ENCODE data around the gene GIMAP4.
"Not testable (repeated sequence)": the region's sequence is repeated elsewhere in the genome, so short reads cannot be mapped to it uniquely, and the experiment has no call there.

GIMAP4 gene

DNA sequence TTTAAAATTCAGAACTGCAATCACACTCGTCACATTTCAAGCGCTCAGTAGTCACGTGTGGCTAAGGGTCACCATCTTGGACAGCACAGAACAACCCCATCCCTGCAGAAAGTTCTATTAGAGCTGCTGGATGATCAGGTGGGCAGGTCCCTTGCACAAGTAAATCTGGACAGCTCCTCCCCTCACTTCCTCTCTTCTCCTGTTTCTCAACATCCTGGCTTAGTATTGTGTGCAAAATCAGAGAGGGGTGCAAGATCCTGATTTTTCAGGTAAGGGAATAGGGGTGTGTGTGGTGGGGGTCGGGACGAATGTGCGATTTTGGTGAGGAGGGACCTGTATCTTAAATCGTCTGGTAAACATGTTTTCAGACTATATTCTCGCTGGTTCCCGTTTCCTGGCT lies at the start of gene GIMAP4:
TSS of gene GIMAP4 (plus strand) at position 222 of the 400 bp plus-strand sequence. CDS start 2,512 bp downstream, outside the sequence.
- DNase-seq = no peak

DNA sequence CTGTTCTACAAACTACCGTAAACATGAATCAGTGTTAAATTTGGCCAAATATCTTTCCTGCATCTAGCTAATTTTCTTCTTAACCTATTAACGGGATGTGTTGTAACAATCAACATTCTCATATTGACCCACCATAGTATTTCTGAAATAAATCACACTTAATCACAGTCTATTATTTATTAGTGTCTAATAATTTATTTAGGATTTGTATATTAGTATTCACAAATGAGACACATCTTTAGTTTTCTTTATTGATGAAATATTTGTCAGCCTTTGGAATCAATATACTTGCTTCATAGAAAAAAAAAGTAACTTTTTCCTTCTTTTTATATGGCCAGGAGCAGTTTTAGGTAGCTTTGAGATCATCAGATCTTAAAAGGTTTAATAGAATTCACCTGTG lies 47.9 kb upstream of the GIMAP4 start:
- DNase-seq = no peak

- DNase-seq = no peak
Measured at GRCh38 chr7:150520145-150520544, 47.0 kb upstream of the GIMAP4 start.

DNA sequence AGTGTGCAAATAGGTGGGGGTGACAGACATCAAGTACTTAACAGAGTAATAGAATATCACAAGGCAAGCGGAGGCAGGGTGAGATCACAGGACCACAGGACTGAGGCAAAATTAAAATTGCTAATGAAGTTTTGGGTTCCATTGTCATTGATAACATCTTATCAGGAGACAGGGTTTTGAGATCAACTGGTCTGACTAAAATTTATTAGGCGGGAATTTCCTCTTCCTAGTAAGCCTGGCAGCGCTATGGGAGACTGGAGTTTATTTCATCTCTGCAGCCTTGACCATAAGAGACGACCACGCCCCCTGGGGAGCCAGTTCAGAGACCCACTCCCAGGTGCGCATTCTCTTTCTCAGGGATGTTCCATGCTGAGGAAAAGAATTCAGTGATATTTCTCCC lies 44.3 kb upstream of the GIMAP4 start:
- DNase-seq = not testable (repeated sequence)

DNA sequence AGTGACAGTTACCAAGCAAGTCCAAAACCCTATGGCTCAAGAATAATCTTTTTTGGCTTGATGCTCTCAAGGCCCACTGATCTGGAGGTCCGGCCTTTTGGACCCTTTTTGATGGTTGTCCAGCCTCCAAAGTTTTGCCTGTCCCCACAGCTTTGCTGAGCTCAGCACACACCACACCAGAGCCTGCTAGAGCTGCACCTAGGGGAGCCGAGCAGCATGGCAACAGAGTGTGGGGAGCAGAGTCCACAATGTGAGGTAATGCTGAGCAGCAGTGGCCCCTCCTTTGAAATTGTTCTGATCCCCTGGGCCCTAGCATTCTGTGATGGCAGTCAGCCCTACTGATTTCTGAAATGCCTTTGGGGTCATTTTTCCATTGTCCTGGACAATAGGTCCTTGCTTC lies 43.2 kb upstream of the GIMAP4 start:
- no peak for DNase-seq

GRCh38 chr7:150531704-150532103 lies 35.5 kb upstream of the GIMAP4 start:
- DNase-seq = no peak

DNA sequence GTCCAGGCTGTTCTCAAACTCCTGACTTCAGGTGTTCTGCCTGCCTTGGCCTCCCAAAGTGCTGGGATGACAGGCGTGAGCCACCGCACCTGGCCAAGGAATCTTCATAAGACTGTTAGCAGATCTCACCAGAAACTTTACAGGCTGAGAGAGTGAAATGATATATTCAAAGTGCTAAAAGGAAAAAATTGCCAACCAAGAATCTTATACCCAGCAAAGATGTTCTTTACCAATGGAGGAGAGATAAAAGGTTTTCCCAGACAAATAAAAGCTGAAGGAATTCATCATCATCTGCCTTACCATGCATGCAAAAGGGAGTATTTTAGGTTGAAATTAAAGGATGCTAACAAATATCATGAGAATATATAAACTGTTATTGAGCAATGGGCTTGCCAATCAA lies 28.9 kb upstream of the GIMAP4 start:
- no peak for DNase-seq

GRCh38 chr7:150553163-150553562 lies 14.0 kb upstream of the GIMAP4 start:
- no peak for DNase-seq

DNA sequence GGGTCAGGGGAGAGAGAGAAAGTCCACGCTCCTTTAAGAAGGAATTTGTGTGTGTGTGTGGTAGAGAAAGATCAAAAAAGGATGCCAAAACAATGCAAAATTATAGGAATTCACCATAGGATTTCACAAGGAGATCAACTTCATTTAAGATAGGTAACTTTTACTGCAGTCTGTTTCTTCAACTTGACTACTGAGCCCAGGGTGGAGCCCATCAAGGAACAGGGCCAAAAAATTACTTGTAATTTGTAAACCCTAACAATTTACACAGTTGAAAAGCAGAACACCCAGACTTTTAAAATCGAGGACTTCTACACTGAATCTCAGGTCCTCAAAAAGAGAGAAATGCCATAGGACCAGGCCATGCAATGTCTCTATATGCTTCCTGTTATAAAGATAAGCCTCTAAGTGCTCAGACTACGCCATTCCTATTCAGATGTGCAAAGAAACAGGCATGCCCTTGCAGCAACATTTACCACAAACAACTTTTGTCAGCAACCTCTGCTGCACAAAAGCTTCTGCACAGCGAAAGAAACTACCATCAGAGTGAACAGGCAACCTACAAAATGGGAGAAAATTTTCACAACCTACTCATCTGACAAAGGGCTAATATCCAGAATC lies 10.6 kb upstream of the GIMAP4 start:
- DNase-seq = no peak

- no peak for DNase-seq
Measured at GRCh38 chr7:150560486-150560885, 6.7 kb upstream of the GIMAP4 start.

GRCh38 chr7:150562919-150563318 lies 4.3 kb upstream of the GIMAP4 start:
- no peak for DNase-seq

GRCh38 chr7:150564006-150564405 lies 3.2 kb upstream of the GIMAP4 start:
- no peak for DNase-seq

GRCh38 chr7:150564566-150564965 lies 2.6 kb upstream of the GIMAP4 start:
- DNase-seq = no peak

GRCh38 chr7:150565239-150565638 lies 2.0 kb upstream of the GIMAP4 start:
- DNase-seq = no peak

GRCh38 chr7:150566123-150566522 lies 1.1 kb upstream of the GIMAP4 start:
- DNase-seq = no peak

DNA sequence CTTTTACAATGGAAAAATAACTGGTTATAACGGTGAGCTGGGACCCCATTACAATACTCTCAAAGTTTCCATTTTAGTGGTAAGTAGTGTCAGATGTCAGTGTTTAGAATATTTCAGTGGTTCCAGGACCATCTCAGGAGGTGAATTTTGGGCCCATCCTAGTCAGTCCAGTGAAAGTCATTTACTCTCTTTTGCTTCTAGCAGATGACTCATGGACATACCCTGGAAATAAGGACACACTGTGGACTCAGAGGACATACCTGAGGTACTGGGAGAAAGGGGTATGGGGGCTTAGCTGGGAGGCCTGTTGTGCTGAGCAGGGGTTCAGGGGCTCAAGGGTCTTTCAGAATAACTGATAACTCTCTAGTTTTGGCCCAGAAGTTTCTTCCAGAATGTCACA lies 618 bp upstream of the GIMAP4 start:
- DNase-seq = no peak

DNA sequence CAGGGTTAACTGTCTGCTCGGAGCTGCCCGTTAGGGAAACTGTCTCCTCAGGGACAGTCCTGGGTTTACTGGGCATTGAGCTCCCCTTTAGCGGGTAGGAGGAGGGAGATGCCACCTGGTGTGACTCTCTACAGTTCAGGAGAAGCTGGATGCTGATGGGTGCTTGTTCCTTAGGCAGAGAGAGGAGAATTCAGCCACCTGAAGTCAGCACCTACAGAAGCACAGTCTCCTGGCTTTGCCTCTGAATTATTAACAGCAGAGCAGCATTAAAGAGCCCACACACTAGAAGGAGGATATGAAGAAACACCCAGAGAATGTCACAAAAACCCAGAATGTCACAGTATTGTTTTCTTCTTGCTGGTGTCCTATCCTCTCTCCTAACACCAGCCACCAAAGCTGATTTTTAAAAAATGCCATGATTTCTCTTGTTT lies 696 bp downstream of the GIMAP4 start:
- DNase-seq = no peak

GRCh38 chr7:150568714-150569113 lies 1.5 kb downstream of the GIMAP4 start:
- no peak for DNase-seq

DNA sequence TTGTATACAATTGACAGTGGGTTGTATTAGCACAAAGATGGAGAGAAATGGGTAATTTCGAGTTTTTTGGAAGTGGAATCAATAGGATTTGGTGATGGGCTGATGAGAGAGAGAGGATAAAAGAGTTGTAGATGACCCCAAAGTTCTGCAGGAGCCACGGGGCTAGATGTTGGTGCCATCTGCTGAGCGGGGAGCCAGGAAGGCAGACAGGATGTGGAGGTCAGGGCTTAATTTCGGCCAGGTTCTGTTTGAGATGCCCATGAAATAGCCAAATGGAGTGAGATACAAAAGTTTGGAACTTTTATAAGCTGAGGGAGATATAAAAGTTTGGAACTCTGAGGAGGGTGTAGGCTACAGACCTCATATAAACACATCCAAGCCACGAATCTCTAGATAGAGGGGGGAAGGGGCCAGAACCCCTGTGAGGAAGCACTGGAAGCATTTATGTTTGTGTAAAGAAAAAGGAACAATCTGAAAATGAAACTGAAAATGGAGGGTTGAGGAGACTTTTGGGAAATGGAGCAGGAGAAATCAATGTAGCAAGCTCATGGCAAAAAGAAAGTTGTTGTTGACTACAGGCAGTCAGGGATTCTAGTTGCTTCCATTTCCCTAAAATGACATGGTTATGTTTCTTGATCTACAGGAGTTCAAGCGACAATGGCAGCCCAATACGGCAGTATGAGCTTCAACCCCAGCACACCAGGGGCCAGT lies 2.2 kb downstream of the GIMAP4 start:
- no peak for DNase-seq

- no peak for DNase-seq
Measured at GRCh38 chr7:150570556-150571465, 3.6 kb downstream of the GIMAP4 start.

GRCh38 chr7:150572496-150572895 lies 5.3 kb downstream of the GIMAP4 start:
- DNase-seq = no peak

DNA sequence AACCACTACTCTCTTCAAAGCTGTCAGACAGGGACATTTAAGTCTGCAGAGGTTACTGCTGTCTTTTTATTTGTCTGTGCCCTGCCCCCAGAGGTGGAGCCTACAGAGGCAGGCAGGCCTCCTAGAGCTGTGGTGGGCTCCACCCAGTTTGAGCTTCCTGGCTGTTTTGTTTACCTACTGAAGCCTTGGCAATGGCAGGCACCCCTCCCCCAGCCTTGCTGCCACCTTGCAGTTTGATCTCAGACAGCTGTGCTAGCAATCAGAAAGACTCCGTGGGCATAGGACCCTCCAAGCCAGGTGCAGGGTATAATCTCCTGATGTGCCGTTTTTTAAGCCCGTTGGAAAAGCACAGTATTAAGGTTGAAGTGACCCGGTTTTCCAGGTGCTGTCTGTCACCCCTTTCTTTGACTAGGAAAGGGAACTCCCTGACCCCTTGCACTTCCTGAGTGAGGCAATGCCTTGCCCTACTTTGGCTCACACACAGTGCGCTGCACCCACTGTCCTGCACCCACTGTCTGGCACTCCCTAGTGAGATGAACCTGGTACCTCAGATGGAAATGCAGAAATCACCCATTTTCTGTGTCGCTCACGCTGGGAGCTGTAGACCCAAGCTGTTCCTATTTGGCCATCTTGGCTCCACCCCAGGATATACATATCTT lies 12.9 kb downstream of the GIMAP4 start:
- not testable (repeated sequence) for DNase-seq

Measured in NCI-H748 treated with DMSO at 0.1 percent for 48 hours (cell line).